GM18870 (cell line): ENCODE measurements around the gene RPUSD1.
"Not testable (repeated sequence)": the region's sequence is repeated elsewhere in the genome, so short reads cannot be mapped to it uniquely, and the experiment has no call there.

Experiments
- ATAC-seq: cut with Tn5 transposase; IDR thresholded peaks from one replicate; pipeline ENCODE4 v1.9.1; 2021; ENCODE audit warnings: moderate library complexity; ENCODE audit not compliant: unreplicated experiment

Gene RPUSD1

GRCh38 chr16:785563-786535, 2.3 kb downstream of the RPUSD1 start:
- ATAC-seq: no peak

GRCh38 chr16:784431-784830, 3.8 kb downstream of the RPUSD1 start:
- no peak for ATAC-seq

GRCh38 chr16:783404-784161, 4.6 kb downstream of the RPUSD1 start:
- ATAC-seq: no peak

GRCh38 chr16:782766-783403, 5.3 kb downstream of the RPUSD1 start:
- ATAC-seq: no peak

GRCh38 chr16:782258-782657, 5.9 kb downstream of the RPUSD1 start:
- ATAC-seq: no peak

GRCh38 chr16:781346-782010, 6.7 kb downstream of the RPUSD1 start:
- ATAC-seq: no peak

- no peak for ATAC-seq
Observed at GRCh38 chr16:780296-780695, 7.9 kb downstream of the RPUSD1 start.

- ATAC-seq: no peak
Observed at GRCh38 chr16:779561-779960, 8.6 kb downstream of the RPUSD1 start.

GRCh38 chr16:778909-779527, 9.2 kb downstream of the RPUSD1 start:
- no peak for ATAC-seq

- no peak for ATAC-seq
Observed at GRCh38 chr16:778447-778846, 9.7 kb downstream of the RPUSD1 start.

- ATAC-seq: no peak
Observed at GRCh38 chr16:777826-778225, 10.4 kb downstream of the RPUSD1 start.

- no peak for ATAC-seq
Observed at GRCh38 chr16:776824-777223, 11.4 kb downstream of the RPUSD1 start.

GRCh38 chr16:776298-776697, 11.9 kb downstream of the RPUSD1 start:
- ATAC-seq: not testable (repeated sequence)

- ATAC-seq: no peak
Observed at GRCh38 chr16:775236-775796, 12.9 kb downstream of the RPUSD1 start.

- ATAC-seq: no peak
Observed at GRCh38 chr16:774086-775001, 13.8 kb downstream of the RPUSD1 start.

- ATAC-seq: no peak
Observed at GRCh38 chr16:772959-773358, 15.2 kb downstream of the RPUSD1 start.

- no peak for ATAC-seq
Observed at GRCh38 chr16:770411-770810, 17.8 kb downstream of the RPUSD1 start.

- ATAC-seq: no peak
Observed at GRCh38 chr16:769934-770333, 18.2 kb downstream of the RPUSD1 start.

- ATAC-seq: no peak
Observed at GRCh38 chr16:769184-769784, 18.9 kb downstream of the RPUSD1 start.
